ENCODE results near the gene CDC7. TPM values are rescaled to one million over a fixed set of nuclear protein-coding genes. Genes with fewer than 3 reads are reported as not detected.

CDC7 gene
- total and polyA plus RNA-seq, 9 of the 15 experiments (the other 6 are each of a cell fraction or from before 2014, with no cell fraction given) = 22.3 to 66.8 (median 44.2) TPM

- Histone ChIP-seq H3K79me2 (ENCODE audit: control insufficient read depth, insufficient read depth, low read length) (peaks cover 76% of the 10 kb centered on the region), H3K27me3 (ENCODE audit: control insufficient read depth in 2 of 2, insufficient read depth in 2 of 2, low read length in 2 of 2) (no peaks in the 10 kb centered on the region), H3K9me1 (ENCODE audit: control insufficient read depth, insufficient read depth, low read length) (no peaks in the 10 kb centered on the region), H3K9ac (ENCODE audit: insufficient read depth in 1 of 2, low read depth in 2 of 2, low read length in 2 of 2) (no peak overlapping the region), H3K36me3 (ENCODE audit: control insufficient read depth, insufficient read depth, low read length) (peaks cover 74% of the 10 kb centered on the region), H3K9me3 (replicated peaks; ENCODE audit: control insufficient read depth, insufficient read depth, low read depth, low read length) (no peaks in the 10 kb centered on the region), H2AFZ (ENCODE audit: low read depth, low read length) (no peak overlapping the region), H3K4me1 (replicated peaks in 1 of 2; ENCODE audit: control insufficient read depth in 2 of 2, insufficient read depth in 2 of 2, low read length in 2 of 2) (peaks cover 0 to 32% of the 10 kb centered on the region in 2 experiments), H4K20me1 (replicated peaks; ENCODE audit: control insufficient read depth, insufficient read depth, low read length) (no peaks in the 10 kb centered on the region), H3K4me2 (ENCODE audit: insufficient read depth, low read length) (no peak overlapping the region), H3K4me3 (no peak overlapping the region), H3K27ac (ENCODE audit: extremely low read depth, low read depth, low read length) (no peak overlapping the region)
- ChIA-PET CTCF (ENCODE audit: low intra/inter-chr PET ratio) (no interaction called here), POLR2A (interaction anchor here (1.2 to 1.3 kb wide), 2 partner anchors 9 to 10 kb away, joined by 3 to 6 read pairs; no protein-coding TSS in a partner anchor)
- intact Hi-C loops (cut with micrococcal nuclease) = no loop called here
- in situ Hi-C loops (cut with MboI) = no loop called here
- no peak for FAIRE-seq
- no TSS peak for BruUV-seq (replicated peaks)
- TF ChIP-seq, protein P1, sequence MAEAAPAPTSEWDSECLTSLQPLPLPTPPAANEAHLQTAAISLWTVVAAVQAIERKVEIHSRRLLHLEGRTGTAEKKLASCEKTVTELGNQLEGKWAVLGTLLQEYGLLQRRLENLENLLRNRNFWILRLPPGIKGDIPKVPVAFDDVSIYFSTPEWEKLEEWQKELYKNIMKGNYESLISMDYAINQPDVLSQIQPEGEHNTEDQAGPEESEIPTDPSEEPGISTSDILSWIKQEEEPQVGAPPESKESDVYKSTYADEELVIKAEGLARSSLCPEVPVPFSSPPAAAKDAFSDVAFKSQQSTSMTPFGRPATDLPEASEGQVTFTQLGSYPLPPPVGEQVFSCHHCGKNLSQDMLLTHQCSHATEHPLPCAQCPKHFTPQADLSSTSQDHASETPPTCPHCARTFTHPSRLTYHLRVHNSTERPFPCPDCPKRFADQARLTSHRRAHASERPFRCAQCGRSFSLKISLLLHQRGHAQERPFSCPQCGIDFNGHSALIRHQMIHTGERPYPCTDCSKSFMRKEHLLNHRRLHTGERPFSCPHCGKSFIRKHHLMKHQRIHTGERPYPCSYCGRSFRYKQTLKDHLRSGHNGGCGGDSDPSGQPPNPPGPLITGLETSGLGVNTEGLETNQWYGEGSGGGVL (CRISPR knock-in tag; IDR thresholded peaks at IDR 0.05) = no peak
- no peak for TF ChIP-seq ZNF76 (CRISPR knock-in tag; IDR thresholded peaks at IDR 0.05; ENCODE audit: borderline replicate concordance)
- no peak for TF ChIP-seq HDAC6 (IDR thresholded peaks at IDR 0.05; ENCODE audit: low read depth, low read length)
- TF ChIP-seq RBM39 (optimal IDR thresholded peaks at IDR 0.05; ENCODE audit: low read depth, low read length) = no peak
- no peak for TF ChIP-seq NCOA2 (IDR thresholded peaks at IDR 0.05; ENCODE audit: partially characterized antibody in 2 of 2)
- TF ChIP-seq CHD4 (IDR thresholded peaks at IDR 0.05; ENCODE audit: insufficient read depth, insufficient replicate concordance, low read depth, low read length, poor library complexity, severe bottlenecking) = no peak
- TF ChIP-seq STAT5A (IDR thresholded peaks at IDR 0.05; ENCODE audit: borderline replicate concordance, low read length) = no peak
- no peak for TF ChIP-seq RCOR1 (IDR thresholded peaks at IDR 0.05; ENCODE audit: borderline replicate concordance in 1 of 2, low read depth in 2 of 2, low read length in 2 of 2)
- TF ChIP-seq, protein P2, sequence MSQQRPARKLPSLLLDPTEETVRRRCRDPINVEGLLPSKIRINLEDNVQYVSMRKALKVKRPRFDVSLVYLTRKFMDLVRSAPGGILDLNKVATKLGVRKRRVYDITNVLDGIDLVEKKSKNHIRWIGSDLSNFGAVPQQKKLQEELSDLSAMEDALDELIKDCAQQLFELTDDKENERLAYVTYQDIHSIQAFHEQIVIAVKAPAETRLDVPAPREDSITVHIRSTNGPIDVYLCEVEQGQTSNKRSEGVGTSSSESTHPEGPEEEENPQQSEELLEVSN (IDR thresholded peaks at IDR 0.05; ENCODE audit: borderline replicate concordance in 1 of 2, extremely low read depth in 1 of 2, insufficient read depth in 1 of 2, insufficient read length in 1 of 2, low read depth in 1 of 2, low read length in 1 of 2, poor library complexity in 1 of 2, severe bottlenecking in 1 of 2) = no peak
- TF ChIP-seq, protein P3, sequence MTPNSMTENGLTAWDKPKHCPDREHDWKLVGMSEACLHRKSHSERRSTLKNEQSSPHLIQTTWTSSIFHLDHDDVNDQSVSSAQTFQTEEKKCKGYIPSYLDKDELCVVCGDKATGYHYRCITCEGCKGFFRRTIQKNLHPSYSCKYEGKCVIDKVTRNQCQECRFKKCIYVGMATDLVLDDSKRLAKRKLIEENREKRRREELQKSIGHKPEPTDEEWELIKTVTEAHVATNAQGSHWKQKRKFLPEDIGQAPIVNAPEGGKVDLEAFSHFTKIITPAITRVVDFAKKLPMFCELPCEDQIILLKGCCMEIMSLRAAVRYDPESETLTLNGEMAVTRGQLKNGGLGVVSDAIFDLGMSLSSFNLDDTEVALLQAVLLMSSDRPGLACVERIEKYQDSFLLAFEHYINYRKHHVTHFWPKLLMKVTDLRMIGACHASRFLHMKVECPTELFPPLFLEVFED (CRISPR knock-in tag; conservative IDR thresholded peaks at IDR 0.05) = no peak
- no peak for TF ChIP-seq RHOXF2B (CRISPR knock-in tag; conservative IDR thresholded peaks at IDR 0.05)
- no peak for TF ChIP-seq HLTF (IDR thresholded peaks at IDR 0.05)
- no peak for TF ChIP-seq SMAD2 (IDR thresholded peaks at IDR 0.05; ENCODE audit: low read depth, low read length)
- no peak for TF ChIP-seq NFATC3 (IDR thresholded peaks at IDR 0.05)
- no peak for TF ChIP-seq CEBPB (tag; IDR thresholded peaks at IDR 0.05)
- no peak for DNase-seq (ENCODE audit: extremely low read depth in 1 of 4, low spot score in 3 of 4)
- no peak for ATAC-seq
- 83% methylated on average over 4 of the region's 4 CpGs for WGBS (ENCODE audit: insufficient coverage, low coverage, missing lambda C conversion rate)
These were observed 5.4 kb downstream of the CDC7 start for GRCh38 chr1:91506071-91506470.
